Measurements from ENCODE around the gene GAREM1.
"Not testable (repeated sequence)": the region's sequence is repeated elsewhere in the genome, so short reads cannot be mapped to it uniquely, and the experiment has no call there.

DNA sequence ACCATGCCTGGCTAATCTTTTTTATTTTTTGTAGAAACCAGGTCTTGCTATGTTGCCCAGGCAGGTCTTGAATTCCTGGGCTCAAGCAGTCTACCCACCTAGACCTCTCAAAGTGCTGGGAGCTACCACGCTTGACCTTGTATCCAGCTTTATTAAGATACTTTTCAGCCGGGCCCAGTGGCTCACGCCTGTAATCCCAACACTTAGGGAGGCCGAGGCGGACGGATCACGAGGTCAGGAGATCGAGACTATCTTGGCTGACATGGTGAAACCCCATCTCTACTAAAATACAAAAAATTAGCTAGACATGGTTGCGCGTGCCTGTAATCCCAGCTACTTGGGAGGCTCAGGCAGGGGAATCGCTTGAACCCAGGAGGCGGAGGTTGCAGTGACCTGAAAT lies 4.4 kb upstream of the GAREM1 start:
- not testable (repeated sequence) for TF ChIP-seq EZH2 (IDR thresholded peaks at IDR 0.05; ENCODE audit: low read length, unreplicated experiment)
- TF ChIP-seq, protein P1, sequence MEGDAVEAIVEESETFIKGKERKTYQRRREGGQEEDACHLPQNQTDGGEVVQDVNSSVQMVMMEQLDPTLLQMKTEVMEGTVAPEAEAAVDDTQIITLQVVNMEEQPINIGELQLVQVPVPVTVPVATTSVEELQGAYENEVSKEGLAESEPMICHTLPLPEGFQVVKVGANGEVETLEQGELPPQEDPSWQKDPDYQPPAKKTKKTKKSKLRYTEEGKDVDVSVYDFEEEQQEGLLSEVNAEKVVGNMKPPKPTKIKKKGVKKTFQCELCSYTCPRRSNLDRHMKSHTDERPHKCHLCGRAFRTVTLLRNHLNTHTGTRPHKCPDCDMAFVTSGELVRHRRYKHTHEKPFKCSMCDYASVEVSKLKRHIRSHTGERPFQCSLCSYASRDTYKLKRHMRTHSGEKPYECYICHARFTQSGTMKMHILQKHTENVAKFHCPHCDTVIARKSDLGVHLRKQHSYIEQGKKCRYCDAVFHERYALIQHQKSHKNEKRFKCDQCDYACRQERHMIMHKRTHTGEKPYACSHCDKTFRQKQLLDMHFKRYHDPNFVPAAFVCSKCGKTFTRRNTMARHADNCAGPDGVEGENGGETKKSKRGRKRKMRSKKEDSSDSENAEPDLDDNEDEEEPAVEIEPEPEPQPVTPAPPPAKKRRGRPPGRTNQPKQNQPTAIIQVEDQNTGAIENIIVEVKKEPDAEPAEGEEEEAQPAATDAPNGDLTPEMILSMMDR (conservative IDR thresholded peaks at IDR 0.05; ENCODE audit: low read depth, low read length): not testable (repeated sequence)
